Measurements from ENCODE around the gene SURF1.

Gene SURF1

GRCh38 chr9:133315997-133316396 is 40.3 kb downstream of the SURF1 start:
- DNase-seq: no peak

- DNase-seq: no peak
Observed at GRCh38 chr9:133309608-133310007, 46.7 kb downstream of the SURF1 start.

- DNase-seq: no peak
Observed at GRCh38 chr9:133307301-133307700, 49.0 kb downstream of the SURF1 start.

- no peak for DNase-seq
Observed at GRCh38 chr9:133306242-133307204, 49.8 kb downstream of the SURF1 start.

GRCh38 chr9:133305731-133306130 is 50.6 kb downstream of the SURF1 start:
- no peak for DNase-seq

- DNase-seq: no peak
Observed at GRCh38 chr9:133304477-133305377, 51.6 kb downstream of the SURF1 start.

- DNase-seq: no peak
Observed at GRCh38 chr9:133304158-133304470, 52.2 kb downstream of the SURF1 start.

- no peak for DNase-seq
Observed at GRCh38 chr9:133303266-133304157, 52.8 kb downstream of the SURF1 start.

All from GDM1 (cell line).